HUES48 (cell line): ENCODE measurements around the gene CBX6.

ENCODE experiments used
- H3K27ac ChIP-seq: one replicate; pipeline ENCODE4 v1.7.0; 2013; ENCODE audit warnings: low read depth, low read length, inconsistent platforms
- H3K27me3 ChIP-seq: 2 replicates; pipeline ENCODE4 v1.6.1; 2013; ENCODE audit warnings: mild to moderate bottlenecking, low read length; ENCODE audit not compliant: control insufficient read depth, insufficient read depth
- H3K36me3 ChIP-seq: 2 replicates; pipeline ENCODE4 v1.6.1; 2013; ENCODE audit warnings: low read length; ENCODE audit not compliant: control insufficient read depth, insufficient read depth
- H3K4me1 ChIP-seq: 2 replicates; pipeline ENCODE4 v1.6.1; 2013; ENCODE audit warnings: mild to moderate bottlenecking, low read length; ENCODE audit not compliant: control insufficient read depth, insufficient read depth
- H3K4me3 ChIP-seq: 2 replicates; pipeline ENCODE4 v1.5.1; 2013; ENCODE audit warnings: mild to moderate bottlenecking, low read depth, low read length
- H3K9ac ChIP-seq: 2 replicates; pipeline ENCODE4 v1.6.1; 2013; ENCODE audit warnings: mild to moderate bottlenecking, low read depth, low read length, moderate library complexity
- H3K9me3 ChIP-seq: 2 replicates; pipeline ENCODE4 v1.6.1; 2013; ENCODE audit warnings: low read length; ENCODE audit not compliant: control insufficient read depth, insufficient read depth

Gene CBX6

GRCh38 chr22:38872831-38873248 lies 824 bp upstream of the CBX6 start:
- Histone ChIP-seq H3K4me3 (peak overlapping the region; percentile 88), H3K27ac (peak overlapping the region; percentile 86), H3K9me3 (no peaks in the 10 kb centered on the region), H3K36me3 (peaks cover 21% of the 10 kb centered on the region), H3K27me3 (no peaks in the 10 kb centered on the region), H3K4me1 (peaks cover 18% of the 10 kb centered on the region), H3K9ac (peak overlapping the region; percentile 79)

GRCh38 chr22:38871360-38872171 lies 450 bp downstream of the CBX6 start:
- Histone ChIP-seq H3K9me3 (no peaks in the 10 kb centered on the region), H3K27me3 (no peaks in the 10 kb centered on the region), H3K4me3 (peak overlapping the region; percentile 88), H3K27ac (peak overlapping the region; percentile 60), H3K9ac (peak overlapping the region; percentile 19; the same call in 1 of the 2 replicates), H3K36me3 (peaks cover 24% of the 10 kb centered on the region), H3K4me1 (peaks cover 18% of the 10 kb centered on the region)

- H3K27ac ChIP-seq = peak overlapping the region; percentile 60
- H3K9me3 ChIP-seq = no peaks in the 10 kb centered on the region
- H3K27me3 ChIP-seq = no peaks in the 10 kb centered on the region
- no peak overlapping the region for H3K9ac ChIP-seq
- peaks cover 24% of the 10 kb centered on the region for H3K36me3 ChIP-seq
- peaks cover 13% of the 10 kb centered on the region for H3K4me1 ChIP-seq
- H3K4me3 ChIP-seq = peak overlapping the region; percentile 88
Observed at GRCh38 chr22:38870791-38871359, 1.1 kb downstream of the CBX6 start.

GRCh38 chr22:38870312-38870741 lies 1.7 kb downstream of the CBX6 start:
- H3K4me1 ChIP-seq = peaks cover 13% of the 10 kb centered on the region
- no peak overlapping the region for H3K27ac ChIP-seq
- no peaks in the 10 kb centered on the region for H3K9me3 ChIP-seq
- no peak overlapping the region for H3K9ac ChIP-seq
- H3K4me3 ChIP-seq = no peak overlapping the region
- peaks cover 30% of the 10 kb centered on the region for H3K36me3 ChIP-seq
- no peaks in the 10 kb centered on the region for H3K27me3 ChIP-seq

- Histone ChIP-seq H3K27ac (no peak overlapping the region), H3K36me3 (peaks cover 35% of the 10 kb centered on the region), H3K9ac (no peak overlapping the region), H3K4me1 (peaks cover 17% of the 10 kb centered on the region), H3K9me3 (no peaks in the 10 kb centered on the region), H3K27me3 (no peaks in the 10 kb centered on the region), H3K4me3 (no peak overlapping the region)
Observed at GRCh38 chr22:38869663-38870062, 2.4 kb downstream of the CBX6 start.

- no peak overlapping the region for H3K4me3 ChIP-seq
Observed at GRCh38 chr22:38868886-38869381, 3.1 kb downstream of the CBX6 start.

GRCh38 chr22:38868286-38868721 lies 3.7 kb downstream of the CBX6 start:
- H3K27ac ChIP-seq = no peak overlapping the region
- H3K36me3 ChIP-seq = peaks cover 35% of the 10 kb centered on the region
- no peaks in the 10 kb centered on the region for H3K9me3 ChIP-seq
- H3K4me1 ChIP-seq = peaks cover 21% of the 10 kb centered on the region
- no peak overlapping the region for H3K4me3 ChIP-seq
- no peak overlapping the region for H3K9ac ChIP-seq
- H3K27me3 ChIP-seq = no peaks in the 10 kb centered on the region

More at GRCh38 chr22:38868886-38869381, 3.1 kb downstream of the CBX6 start:
- no peaks in the 10 kb centered on the region for H3K9me3 ChIP-seq
- H3K27ac ChIP-seq = no peak overlapping the region
- H3K9ac ChIP-seq = no peak overlapping the region
- H3K4me1 ChIP-seq = peaks cover 21% of the 10 kb centered on the region
- H3K36me3 ChIP-seq = peaks cover 35% of the 10 kb centered on the region
- H3K27me3 ChIP-seq = no peaks in the 10 kb centered on the region

GRCh38 chr22:38867471-38868285 lies 4.3 kb downstream of the CBX6 start:
- no peaks in the 10 kb centered on the region for H3K9me3 ChIP-seq
- H3K4me1 ChIP-seq = peaks cover 21% of the 10 kb centered on the region
- H3K27me3 ChIP-seq = no peaks in the 10 kb centered on the region
- H3K4me3 ChIP-seq = no peak overlapping the region
- no peak overlapping the region for H3K27ac ChIP-seq
- no peak overlapping the region for H3K9ac ChIP-seq
- peaks cover 35% of the 10 kb centered on the region for H3K36me3 ChIP-seq

GRCh38 chr22:38867124-38867455 lies 4.9 kb downstream of the CBX6 start:
- Histone ChIP-seq H3K4me1 (peaks cover 22% of the 10 kb centered on the region), H3K27ac (no peak overlapping the region), H3K27me3 (no peaks in the 10 kb centered on the region), H3K9me3 (no peaks in the 10 kb centered on the region), H3K36me3 (peaks cover 35% of the 10 kb centered on the region), H3K4me3 (peak overlapping the region; percentile 38; the same call in 1 of the 2 replicates), H3K9ac (no peak overlapping the region)

GRCh38 chr22:38866399-38867123 lies 5.5 kb downstream of the CBX6 start:
- no peak overlapping the region for H3K9ac ChIP-seq
- no peak overlapping the region for H3K27ac ChIP-seq
- peaks cover 27% of the 10 kb centered on the region for H3K4me1 ChIP-seq
- H3K9me3 ChIP-seq = no peaks in the 10 kb centered on the region
- H3K27me3 ChIP-seq = no peaks in the 10 kb centered on the region
- peaks cover 35% of the 10 kb centered on the region for H3K36me3 ChIP-seq
- H3K4me3 ChIP-seq = peak overlapping the region; percentile 38; the same call in 1 of the 2 replicates
